ENCODE data around the gene CREB3.

DNA sequence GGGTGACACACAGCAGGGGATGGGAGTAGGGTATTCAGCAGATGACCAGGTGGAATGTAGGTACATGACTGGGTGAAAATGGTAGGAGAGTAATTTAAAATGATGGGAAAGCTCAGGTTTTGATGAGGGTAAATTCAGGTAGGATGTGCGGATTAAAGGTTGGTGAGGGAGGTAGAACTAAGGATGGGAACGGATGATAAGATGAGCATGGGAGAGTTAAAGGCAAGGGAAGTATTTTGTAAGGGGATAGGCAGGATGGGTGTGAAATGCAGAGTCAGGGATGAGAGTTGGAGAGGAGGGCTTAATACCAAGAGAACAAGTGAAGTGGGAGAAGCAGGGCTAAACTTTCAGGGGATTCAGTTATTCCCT, 2.0 kb upstream of the CREB3 start:
- TF ChIP-seq, protein P1, sequence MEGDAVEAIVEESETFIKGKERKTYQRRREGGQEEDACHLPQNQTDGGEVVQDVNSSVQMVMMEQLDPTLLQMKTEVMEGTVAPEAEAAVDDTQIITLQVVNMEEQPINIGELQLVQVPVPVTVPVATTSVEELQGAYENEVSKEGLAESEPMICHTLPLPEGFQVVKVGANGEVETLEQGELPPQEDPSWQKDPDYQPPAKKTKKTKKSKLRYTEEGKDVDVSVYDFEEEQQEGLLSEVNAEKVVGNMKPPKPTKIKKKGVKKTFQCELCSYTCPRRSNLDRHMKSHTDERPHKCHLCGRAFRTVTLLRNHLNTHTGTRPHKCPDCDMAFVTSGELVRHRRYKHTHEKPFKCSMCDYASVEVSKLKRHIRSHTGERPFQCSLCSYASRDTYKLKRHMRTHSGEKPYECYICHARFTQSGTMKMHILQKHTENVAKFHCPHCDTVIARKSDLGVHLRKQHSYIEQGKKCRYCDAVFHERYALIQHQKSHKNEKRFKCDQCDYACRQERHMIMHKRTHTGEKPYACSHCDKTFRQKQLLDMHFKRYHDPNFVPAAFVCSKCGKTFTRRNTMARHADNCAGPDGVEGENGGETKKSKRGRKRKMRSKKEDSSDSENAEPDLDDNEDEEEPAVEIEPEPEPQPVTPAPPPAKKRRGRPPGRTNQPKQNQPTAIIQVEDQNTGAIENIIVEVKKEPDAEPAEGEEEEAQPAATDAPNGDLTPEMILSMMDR (conservative IDR thresholded peaks at IDR 0.05; ENCODE audit: low read depth in 2 of 2): no peak
- TF ChIP-seq EZH2 (IDR thresholded peaks at IDR 0.05; ENCODE audit: low read depth, unreplicated experiment): no peak
- TF ChIP-seq EZH2phosphoT487 (IDR thresholded peaks at IDR 0.05; ENCODE audit: unreplicated experiment): no peak
- TF ChIP-seq, protein P2, sequence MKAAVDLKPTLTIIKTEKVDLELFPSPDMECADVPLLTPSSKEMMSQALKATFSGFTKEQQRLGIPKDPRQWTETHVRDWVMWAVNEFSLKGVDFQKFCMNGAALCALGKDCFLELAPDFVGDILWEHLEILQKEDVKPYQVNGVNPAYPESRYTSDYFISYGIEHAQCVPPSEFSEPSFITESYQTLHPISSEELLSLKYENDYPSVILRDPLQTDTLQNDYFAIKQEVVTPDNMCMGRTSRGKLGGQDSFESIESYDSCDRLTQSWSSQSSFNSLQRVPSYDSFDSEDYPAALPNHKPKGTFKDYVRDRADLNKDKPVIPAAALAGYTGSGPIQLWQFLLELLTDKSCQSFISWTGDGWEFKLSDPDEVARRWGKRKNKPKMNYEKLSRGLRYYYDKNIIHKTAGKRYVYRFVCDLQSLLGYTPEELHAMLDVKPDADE (IDR thresholded peaks at IDR 0.05): no peak
- TF ChIP-seq POLR2AphosphoS5 (IDR thresholded peaks at IDR 0.05; ENCODE audit: low read depth): no peak
- TF ChIP-seq JUNB (IDR thresholded peaks at IDR 0.05; ENCODE audit: unreplicated experiment): no peak
- no peak for TF ChIP-seq CREB1 (CRISPR knock-in tag; IDR thresholded peaks at IDR 0.05; ENCODE audit: low read depth)
- TF ChIP-seq ZNF331 (CRISPR knock-in tag; IDR thresholded peaks at IDR 0.05; ENCODE audit: low read depth): no peak
- TF ChIP-seq, protein P3, sequence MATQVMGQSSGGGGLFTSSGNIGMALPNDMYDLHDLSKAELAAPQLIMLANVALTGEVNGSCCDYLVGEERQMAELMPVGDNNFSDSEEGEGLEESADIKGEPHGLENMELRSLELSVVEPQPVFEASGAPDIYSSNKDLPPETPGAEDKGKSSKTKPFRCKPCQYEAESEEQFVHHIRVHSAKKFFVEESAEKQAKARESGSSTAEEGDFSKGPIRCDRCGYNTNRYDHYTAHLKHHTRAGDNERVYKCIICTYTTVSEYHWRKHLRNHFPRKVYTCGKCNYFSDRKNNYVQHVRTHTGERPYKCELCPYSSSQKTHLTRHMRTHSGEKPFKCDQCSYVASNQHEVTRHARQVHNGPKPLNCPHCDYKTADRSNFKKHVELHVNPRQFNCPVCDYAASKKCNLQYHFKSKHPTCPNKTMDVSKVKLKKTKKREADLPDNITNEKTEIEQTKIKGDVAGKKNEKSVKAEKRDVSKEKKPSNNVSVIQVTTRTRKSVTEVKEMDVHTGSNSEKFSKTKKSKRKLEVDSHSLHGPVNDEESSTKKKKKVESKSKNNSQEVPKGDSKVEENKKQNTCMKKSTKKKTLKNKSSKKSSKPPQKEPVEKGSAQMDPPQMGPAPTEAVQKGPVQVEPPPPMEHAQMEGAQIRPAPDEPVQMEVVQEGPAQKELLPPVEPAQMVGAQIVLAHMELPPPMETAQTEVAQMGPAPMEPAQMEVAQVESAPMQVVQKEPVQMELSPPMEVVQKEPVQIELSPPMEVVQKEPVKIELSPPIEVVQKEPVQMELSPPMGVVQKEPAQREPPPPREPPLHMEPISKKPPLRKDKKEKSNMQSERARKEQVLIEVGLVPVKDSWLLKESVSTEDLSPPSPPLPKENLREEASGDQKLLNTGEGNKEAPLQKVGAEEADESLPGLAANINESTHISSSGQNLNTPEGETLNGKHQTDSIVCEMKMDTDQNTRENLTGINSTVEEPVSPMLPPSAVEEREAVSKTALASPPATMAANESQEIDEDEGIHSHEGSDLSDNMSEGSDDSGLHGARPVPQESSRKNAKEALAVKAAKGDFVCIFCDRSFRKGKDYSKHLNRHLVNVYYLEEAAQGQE (IDR thresholded peaks at IDR 0.05; ENCODE audit: unreplicated experiment): no peak
- no peak for TF ChIP-seq STAT1 (IDR thresholded peaks at IDR 0.05; ENCODE audit: unreplicated experiment)
- TF ChIP-seq ZNF114 (CRISPR knock-in tag; IDR thresholded peaks at IDR 0.05): no peak
- TF ChIP-seq, protein P4, sequence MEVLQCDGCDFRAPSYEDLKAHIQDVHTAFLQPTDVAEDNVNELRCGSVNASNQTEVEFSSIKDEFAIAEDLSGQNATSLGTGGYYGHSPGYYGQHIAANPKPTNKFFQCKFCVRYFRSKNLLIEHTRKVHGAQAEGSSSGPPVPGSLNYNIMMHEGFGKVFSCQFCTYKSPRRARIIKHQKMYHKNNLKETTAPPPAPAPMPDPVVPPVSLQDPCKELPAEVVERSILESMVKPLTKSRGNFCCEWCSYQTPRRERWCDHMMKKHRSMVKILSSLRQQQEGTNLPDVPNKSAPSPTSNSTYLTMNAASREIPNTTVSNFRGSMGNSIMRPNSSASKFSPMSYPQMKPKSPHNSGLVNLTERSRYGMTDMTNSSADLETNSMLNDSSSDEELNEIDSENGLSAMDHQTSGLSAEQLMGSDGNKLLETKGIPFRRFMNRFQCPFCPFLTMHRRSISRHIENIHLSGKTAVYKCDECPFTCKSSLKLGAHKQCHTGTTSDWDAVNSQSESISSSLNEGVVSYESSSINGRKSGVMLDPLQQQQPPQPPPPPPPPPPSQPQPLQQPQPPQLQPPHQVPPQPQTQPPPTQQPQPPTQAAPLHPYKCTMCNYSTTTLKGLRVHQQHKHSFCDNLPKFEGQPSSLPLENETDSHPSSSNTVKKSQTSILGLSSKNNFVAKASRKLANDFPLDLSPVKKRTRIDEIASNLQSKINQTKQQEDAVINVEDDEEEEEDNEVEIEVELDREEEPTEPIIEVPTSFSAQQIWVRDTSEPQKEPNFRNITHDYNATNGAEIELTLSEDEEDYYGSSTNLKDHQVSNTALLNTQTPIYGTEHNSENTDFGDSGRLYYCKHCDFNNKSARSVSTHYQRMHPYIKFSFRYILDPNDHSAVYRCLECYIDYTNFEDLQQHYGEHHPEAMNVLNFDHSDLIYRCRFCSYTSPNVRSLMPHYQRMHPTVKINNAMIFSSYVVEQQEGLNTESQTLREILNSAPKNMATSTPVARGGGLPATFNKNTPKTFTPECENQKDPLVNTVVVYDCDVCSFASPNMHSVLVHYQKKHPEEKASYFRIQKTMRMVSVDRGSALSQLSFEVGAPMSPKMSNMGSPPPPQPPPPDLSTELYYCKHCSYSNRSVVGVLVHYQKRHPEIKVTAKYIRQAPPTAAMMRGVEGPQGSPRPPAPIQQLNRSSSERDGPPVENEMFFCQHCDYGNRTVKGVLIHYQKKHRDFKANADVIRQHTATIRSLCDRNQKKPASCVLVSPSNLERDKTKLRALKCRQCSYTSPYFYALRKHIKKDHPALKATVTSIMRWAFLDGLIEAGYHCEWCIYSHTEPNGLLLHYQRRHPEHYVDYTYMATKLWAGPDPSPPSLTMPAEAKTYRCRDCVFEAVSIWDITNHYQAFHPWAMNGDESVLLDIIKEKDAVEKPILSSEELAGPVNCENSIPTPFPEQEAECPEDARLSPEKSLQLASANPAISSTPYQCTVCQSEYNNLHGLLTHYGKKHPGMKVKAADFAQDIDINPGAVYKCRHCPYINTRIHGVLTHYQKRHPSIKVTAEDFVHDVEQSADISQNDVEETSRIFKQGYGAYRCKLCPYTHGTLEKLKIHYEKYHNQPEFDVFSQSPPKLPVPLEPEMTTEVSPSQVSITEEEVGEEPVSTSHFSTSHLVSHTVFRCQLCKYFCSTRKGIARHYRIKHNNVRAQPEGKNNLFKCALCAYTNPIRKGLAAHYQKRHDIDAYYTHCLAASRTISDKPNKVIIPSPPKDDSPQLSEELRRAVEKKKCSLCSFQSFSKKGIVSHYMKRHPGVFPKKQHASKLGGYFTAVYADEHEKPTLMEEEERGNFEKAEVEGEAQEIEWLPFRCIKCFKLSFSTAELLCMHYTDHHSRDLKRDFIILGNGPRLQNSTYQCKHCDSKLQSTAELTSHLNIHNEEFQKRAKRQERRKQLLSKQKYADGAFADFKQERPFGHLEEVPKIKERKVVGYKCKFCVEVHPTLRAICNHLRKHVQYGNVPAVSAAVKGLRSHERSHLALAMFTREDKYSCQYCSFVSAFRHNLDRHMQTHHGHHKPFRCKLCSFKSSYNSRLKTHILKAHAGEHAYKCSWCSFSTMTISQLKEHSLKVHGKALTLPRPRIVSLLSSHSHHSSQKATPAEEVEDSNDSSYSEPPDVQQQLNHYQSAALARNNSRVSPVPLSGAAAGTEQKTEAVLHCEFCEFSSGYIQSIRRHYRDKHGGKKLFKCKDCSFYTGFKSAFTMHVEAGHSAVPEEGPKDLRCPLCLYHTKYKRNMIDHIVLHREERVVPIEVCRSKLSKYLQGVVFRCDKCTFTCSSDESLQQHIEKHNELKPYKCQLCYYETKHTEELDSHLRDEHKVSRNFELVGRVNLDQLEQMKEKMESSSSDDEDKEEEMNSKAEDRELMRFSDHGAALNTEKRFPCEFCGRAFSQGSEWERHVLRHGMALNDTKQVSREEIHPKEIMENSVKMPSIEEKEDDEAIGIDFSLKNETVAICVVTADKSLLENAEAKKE (CRISPR knock-in tag; IDR thresholded peaks at IDR 0.05): no peak
- TF ChIP-seq NANOG (IDR thresholded peaks at IDR 0.05; ENCODE audit: borderline replicate concordance): no peak
